ENCODE data around the gene SLMAP.

SLMAP gene

GRCh38 chr3:57948080-57948671 is 192.1 kb downstream of the SLMAP start:
- no peak for TF ChIP-seq CTCF (IDR thresholded peaks at IDR 0.05)

GRCh38 chr3:57948781-57949242 is 192.7 kb downstream of the SLMAP start:
- no peak for TF ChIP-seq CTCF (IDR thresholded peaks at IDR 0.05)

- TF ChIP-seq CTCF (IDR thresholded peaks at IDR 0.05): no peak
Measured at GRCh38 chr3:57949344-57949743, 193.2 kb downstream of the SLMAP start.

GRCh38 chr3:57949785-57950615 is 193.9 kb downstream of the SLMAP start:
- TF ChIP-seq CTCF (IDR thresholded peaks at IDR 0.05): no peak; the same call in 1 of the 2 replicates

- no peak for TF ChIP-seq CTCF (IDR thresholded peaks at IDR 0.05)
Measured at GRCh38 chr3:57951066-57951882, 195.2 kb downstream of the SLMAP start.

GRCh38 chr3:57952208-57952631 is 196.1 kb downstream of the SLMAP start:
- TF ChIP-seq CTCF (IDR thresholded peaks at IDR 0.05): no peak

GRCh38 chr3:57952651-57953050 is 196.5 kb downstream of the SLMAP start:
- TF ChIP-seq CTCF (IDR thresholded peaks at IDR 0.05): no peak

Measured in LNCAP (cell line).